OCI-LY1 (cell line): ENCODE measurements around the gene DACT2.

ENCODE experiments used
- H2AFZ ChIP-seq: fragments of 200-600 bp; sonication (generic), shearing (Covaris generic); 2 replicates; pipeline ENCODE4 v1.6.0; 2014; ENCODE audit warnings: antibody characterized with exemption, mild to moderate bottlenecking, low read length
- H3F3A ChIP-seq: fragments of 200-600 bp; sonication (generic), shearing (Covaris generic); 2 replicates; pipeline ENCODE4 v1.6.0; 2014; ENCODE audit warnings: mild to moderate bottlenecking, antibody characterized with exemption, low read length, moderate library complexity; ENCODE audit not compliant: insufficient read depth
- H3K27ac ChIP-seq: fragments of 200-600 bp; sonication (generic); 2 replicates; pipeline ENCODE4 v1.5.1; 2014; ENCODE audit warnings: low read length, mixed run types, mild to moderate bottlenecking, low read depth; ENCODE audit not compliant: poor library complexity, severe bottlenecking
- H3K27me3 ChIP-seq: fragments of 200-600 bp; sonication (generic); 2 replicates; pipeline ENCODE4 v1.6.0; 2014; ENCODE audit warnings: antibody characterized with exemption, mild to moderate bottlenecking, low read length, moderate library complexity; ENCODE audit not compliant: insufficient read depth
- H3K36me3 ChIP-seq: fragments of 200-600 bp; sonication (generic); 2 replicates; pipeline ENCODE4 v1.6.1; 2014; ENCODE audit warnings: mild to moderate bottlenecking, antibody characterized with exemption, low read length, moderate library complexity, mixed read lengths; ENCODE audit not compliant: insufficient read depth
- H3K4me1 ChIP-seq: fragments of 200-600 bp; sonication (generic); 2 replicates; pipeline ENCODE4 v1.5.1; 2014; ENCODE audit warnings: mild to moderate bottlenecking, low read length, moderate library complexity; ENCODE audit not compliant: insufficient read depth, severe bottlenecking
- H3K4me2 ChIP-seq: fragments of 200-600 bp; sonication (generic), shearing (Covaris generic); 2 replicates; pipeline ENCODE4 v1.6.1; 2014; ENCODE audit warnings: low read length
- H3K4me3 ChIP-seq: fragments of 200-600 bp; sonication (generic); 2 replicates; pipeline ENCODE4 v1.5.1; 2014; ENCODE audit warnings: low read length, low read depth, mild to moderate bottlenecking, mixed read lengths; ENCODE audit not compliant: poor library complexity, severe bottlenecking
- H3K79me2 ChIP-seq: fragments of 200-600 bp; shearing (Covaris generic); 2 replicates; pipeline ENCODE4 v1.6.1; 2016; ENCODE audit warnings: mixed run types, low read length, mixed read lengths; ENCODE audit not compliant: insufficient read depth
- H3K9ac ChIP-seq: fragments of 200-600 bp; sonication (generic), shearing (Covaris generic); 2 replicates; pipeline ENCODE4 v1.6.1; 2014; ENCODE audit warnings: mild to moderate bottlenecking, low read length, mixed read lengths
- H3K9me2 ChIP-seq: fragments of 200-600 bp; sonication (generic), shearing (Covaris generic); 2 replicates; pipeline ENCODE4 v1.6.1; 2014; ENCODE audit warnings: low read depth, mild to moderate bottlenecking, low read length, mixed read lengths
- H3K9me3 ChIP-seq: fragments of 200-600 bp; shearing (Covaris generic); 2 replicates; pipeline ENCODE4 v1.6.1; 2014; ENCODE audit warnings: low read length, mixed read lengths
- H4K20me1 ChIP-seq: fragments of 200-600 bp; sonication (generic), shearing (Covaris generic); 2 replicates; pipeline ENCODE4 v1.6.0; 2016; ENCODE audit warnings: mild to moderate bottlenecking, low read length; ENCODE audit not compliant: insufficient read depth
- EZH2 ChIP-seq: fragments of 200-600 bp; sonication (generic), shearing (Covaris generic); IDR thresholded peaks from 2 replicates; pipeline ENCODE4 v1.8.0; 2017; ENCODE audit warnings: borderline replicate concordance, mixed run types, mild to moderate bottlenecking, antibody characterized with exemption, low read length, moderate library complexity, mixed read lengths
- TF ChIP-seq, protein P1 (sequence below): fragments of 200-600 bp; sonication (generic), shearing (Covaris generic); IDR thresholded peaks from 2 replicates; pipeline ENCODE4 v1.5.1; 2017; ENCODE audit warnings: mild to moderate bottlenecking, antibody characterized with exemption, low read length, moderate library complexity, mixed read lengths

DACT2 gene

GRCh38 chr6:168353041-168353440 lies 33.5 kb upstream of the DACT2 start:
- Histone ChIP-seq H3K4me1 (no peaks in the 10 kb centered on the region), H3K27ac (no peak overlapping the region), H3K4me3 (no peak overlapping the region), H3K9me2 (no peaks in the 10 kb centered on the region), H2AFZ (no peak overlapping the region), H4K20me1 (no peaks in the 10 kb centered on the region), H3K79me2 (no peaks in the 10 kb centered on the region), H3K36me3 (no peaks in the 10 kb centered on the region), H3F3A (no peaks in the 10 kb centered on the region), H3K4me2 (no peak overlapping the region), H3K9me3 (no peaks in the 10 kb centered on the region), H3K9ac (no peak overlapping the region), H3K27me3 (no peaks in the 10 kb centered on the region)
- TF ChIP-seq, protein P1, sequence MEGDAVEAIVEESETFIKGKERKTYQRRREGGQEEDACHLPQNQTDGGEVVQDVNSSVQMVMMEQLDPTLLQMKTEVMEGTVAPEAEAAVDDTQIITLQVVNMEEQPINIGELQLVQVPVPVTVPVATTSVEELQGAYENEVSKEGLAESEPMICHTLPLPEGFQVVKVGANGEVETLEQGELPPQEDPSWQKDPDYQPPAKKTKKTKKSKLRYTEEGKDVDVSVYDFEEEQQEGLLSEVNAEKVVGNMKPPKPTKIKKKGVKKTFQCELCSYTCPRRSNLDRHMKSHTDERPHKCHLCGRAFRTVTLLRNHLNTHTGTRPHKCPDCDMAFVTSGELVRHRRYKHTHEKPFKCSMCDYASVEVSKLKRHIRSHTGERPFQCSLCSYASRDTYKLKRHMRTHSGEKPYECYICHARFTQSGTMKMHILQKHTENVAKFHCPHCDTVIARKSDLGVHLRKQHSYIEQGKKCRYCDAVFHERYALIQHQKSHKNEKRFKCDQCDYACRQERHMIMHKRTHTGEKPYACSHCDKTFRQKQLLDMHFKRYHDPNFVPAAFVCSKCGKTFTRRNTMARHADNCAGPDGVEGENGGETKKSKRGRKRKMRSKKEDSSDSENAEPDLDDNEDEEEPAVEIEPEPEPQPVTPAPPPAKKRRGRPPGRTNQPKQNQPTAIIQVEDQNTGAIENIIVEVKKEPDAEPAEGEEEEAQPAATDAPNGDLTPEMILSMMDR, result no peak
- no peak for TF ChIP-seq EZH2

- no peak overlapping the region for H3K4me2 ChIP-seq
- H3K9me3 ChIP-seq, result no peaks in the 10 kb centered on the region
- TF ChIP-seq EZH2, result no peak
- TF ChIP-seq, protein P1, result no peak
- H3K4me1 ChIP-seq, result no peaks in the 10 kb centered on the region
- no peak overlapping the region for H3K9ac ChIP-seq
- no peaks in the 10 kb centered on the region for H3K9me2 ChIP-seq
- H3K36me3 ChIP-seq, result no peaks in the 10 kb centered on the region
- no peaks in the 10 kb centered on the region for H3K27me3 ChIP-seq
- H3K27ac ChIP-seq, result no peak overlapping the region
- no peak overlapping the region for H3K4me3 ChIP-seq
- no peaks in the 10 kb centered on the region for H3F3A ChIP-seq
- no peak overlapping the region for H2AFZ ChIP-seq
- H4K20me1 ChIP-seq, result no peaks in the 10 kb centered on the region
- H3K79me2 ChIP-seq, result no peaks in the 10 kb centered on the region
These were observed 32.5 kb upstream of the DACT2 start for GRCh38 chr6:168352096-168352495.

DNA sequence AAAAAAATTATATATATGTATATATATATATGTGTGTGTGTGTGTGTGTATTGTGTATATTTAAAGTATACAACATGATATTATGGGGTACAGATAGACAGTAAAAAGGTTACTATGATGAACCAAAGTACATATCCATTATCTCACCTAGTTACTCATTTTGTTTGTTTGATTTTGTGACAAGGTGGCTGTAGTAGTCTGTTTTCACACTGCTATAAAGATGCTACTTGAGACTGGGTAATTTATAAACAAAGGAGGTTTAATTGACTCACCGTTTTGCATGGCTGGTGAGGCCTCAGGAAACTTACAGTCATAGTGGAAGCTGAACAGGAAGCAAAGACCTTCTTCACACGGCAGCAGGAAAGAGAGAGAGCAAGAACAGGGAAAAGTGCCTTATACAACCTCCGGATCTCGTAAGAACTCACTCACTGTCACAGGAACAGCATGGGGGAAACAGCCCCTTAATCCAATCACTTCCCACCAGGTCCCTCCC lies 30.2 kb upstream of the DACT2 start:
- Histone ChIP-seq H3K27ac (no peak overlapping the region), H3K36me3 (no peaks in the 10 kb centered on the region), H3K9me3 (no peaks in the 10 kb centered on the region), H3K4me1 (no peaks in the 10 kb centered on the region), H3K79me2 (no peaks in the 10 kb centered on the region), H4K20me1 (no peaks in the 10 kb centered on the region), H3F3A (no peaks in the 10 kb centered on the region), H3K4me2 (no peak overlapping the region), H2AFZ (no peak overlapping the region), H3K4me3 (no peak overlapping the region), H3K9ac (no peak overlapping the region), H3K27me3 (no peaks in the 10 kb centered on the region), H3K9me2 (no peaks in the 10 kb centered on the region)
- TF ChIP-seq, protein P1, result no peak
- no peak for TF ChIP-seq EZH2
